ENCODE measurements around the gene DUOXA2.

GRCh38 chr15:45089712-45090373 lies 24.3 kb upstream of the DUOXA2 start:
- no peak for TF ChIP-seq ZNF274 (IDR thresholded peaks at IDR 0.05; ENCODE audit: low read depth, low read length)
- TF ChIP-seq SUZ12 (IDR thresholded peaks at IDR 0.05; ENCODE audit: extremely low read depth, insufficient read depth, insufficient read length), result no peak
